Measurements from ENCODE around the gene CYTH4.

DNA sequence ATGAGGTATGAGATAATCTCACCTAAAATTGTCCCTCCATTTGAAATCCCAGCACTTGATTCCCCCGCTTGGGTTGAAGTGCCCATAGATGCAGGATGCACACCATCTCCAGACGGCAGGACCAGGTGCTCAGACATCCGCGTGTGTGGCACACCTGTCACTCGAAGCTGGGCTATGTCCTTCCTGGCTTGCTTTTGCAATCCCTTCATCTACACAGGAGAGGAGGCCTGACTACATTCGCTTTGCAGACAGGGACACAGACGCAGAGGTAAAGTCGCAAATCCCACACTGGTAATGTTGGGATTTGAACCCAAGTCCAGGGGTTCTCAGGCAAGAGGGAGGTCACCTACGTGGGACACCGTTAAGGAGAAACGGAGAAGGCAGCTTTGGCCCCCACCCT, 7.2 kb upstream of the CYTH4 start:
- no peak for TF ChIP-seq CREB1 (CRISPR knock-in tag; IDR thresholded peaks at IDR 0.05; ENCODE audit: low read depth)
- no peak for TF ChIP-seq NANOG (IDR thresholded peaks at IDR 0.05; ENCODE audit: borderline replicate concordance)
- no peak for TF ChIP-seq CTCF (conservative IDR thresholded peaks at IDR 0.05; ENCODE audit: low read depth in 2 of 2)
- TF ChIP-seq JUNB (IDR thresholded peaks at IDR 0.05; ENCODE audit: unreplicated experiment): no peak
- no peak for TF ChIP-seq POLR2AphosphoS5 (IDR thresholded peaks at IDR 0.05; ENCODE audit: low read depth)
- TF ChIP-seq REST (IDR thresholded peaks at IDR 0.05; ENCODE audit: unreplicated experiment): no peak
- TF ChIP-seq EZH2 (IDR thresholded peaks at IDR 0.05; ENCODE audit: low read depth, unreplicated experiment): no peak
- TF ChIP-seq ZNF114 (CRISPR knock-in tag; IDR thresholded peaks at IDR 0.05): no peak
- TF ChIP-seq, protein P1, sequence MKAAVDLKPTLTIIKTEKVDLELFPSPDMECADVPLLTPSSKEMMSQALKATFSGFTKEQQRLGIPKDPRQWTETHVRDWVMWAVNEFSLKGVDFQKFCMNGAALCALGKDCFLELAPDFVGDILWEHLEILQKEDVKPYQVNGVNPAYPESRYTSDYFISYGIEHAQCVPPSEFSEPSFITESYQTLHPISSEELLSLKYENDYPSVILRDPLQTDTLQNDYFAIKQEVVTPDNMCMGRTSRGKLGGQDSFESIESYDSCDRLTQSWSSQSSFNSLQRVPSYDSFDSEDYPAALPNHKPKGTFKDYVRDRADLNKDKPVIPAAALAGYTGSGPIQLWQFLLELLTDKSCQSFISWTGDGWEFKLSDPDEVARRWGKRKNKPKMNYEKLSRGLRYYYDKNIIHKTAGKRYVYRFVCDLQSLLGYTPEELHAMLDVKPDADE (IDR thresholded peaks at IDR 0.05): no peak

Data from GM23338 (cell line).